ENCODE measurements around the gene APOC4. TPM values are rescaled to one million over a fixed set of nuclear protein-coding genes. Genes with fewer than 3 reads are reported as not detected.

APOC4 gene
- total RNA-seq, 1 experiment from 2014 or later: not detected

DNA sequence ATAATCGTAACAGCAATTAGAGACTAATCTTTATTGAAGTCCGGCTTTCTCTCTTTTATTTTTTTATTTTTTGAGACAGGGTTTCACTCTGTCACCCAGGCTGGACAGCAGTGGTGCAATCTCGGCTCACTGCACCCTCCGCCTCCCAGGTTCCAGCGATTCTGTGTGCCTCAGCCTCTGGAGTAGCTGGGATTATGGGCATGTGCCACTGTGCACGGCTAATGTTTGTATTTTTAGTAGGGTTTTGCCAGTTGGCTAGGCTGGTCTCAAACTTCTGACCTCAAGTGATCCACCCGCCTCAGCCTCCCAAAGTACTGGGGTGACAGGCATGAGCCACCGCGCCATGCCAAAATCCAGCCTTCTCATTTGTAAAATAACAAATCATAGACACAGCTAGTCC is 7.5 kb downstream of the APOC4 start:
- no peak overlapping the region for H3K9ac ChIP-seq (ENCODE audit: extremely low read depth, insufficient read length, low read length)
- H2BK120ac ChIP-seq (ENCODE audit: low read depth, low read length, poor library complexity, severe bottlenecking): no peak overlapping the region
- DNase-seq: no peak
- no peak overlapping the region for H2AK5ac ChIP-seq (ENCODE audit: insufficient read length, low read length)
- Mint-ChIP-seq H3K4me3 (no peak overlapping the region), H3K4me1 (peaks cover 3 to 9% of the 10 kb centered on the region in 2 experiments; a peak in 3 of 4 replicates), H3K9me3 (no peaks in the 10 kb centered on the region), H3K36me3 (ENCODE audit: insufficient read depth in 1 of 3, low read depth in 3 of 3) (peaks cover 0 to 9% (median 5%) of the 10 kb centered on the region in 3 experiments; a peak in 5 of 7 replicates), H3K27ac (no peak overlapping the region), H3K27me3 (ENCODE audit: low read depth) (peaks cover under 1% of the 10 kb centered on the region; the same call in 1 of the 2 replicates)
- H3K79me2 ChIP-seq (ENCODE audit: insufficient read depth, low read length): no peaks in the 10 kb centered on the region
- no peak overlapping the region for H2BK5ac ChIP-seq (ENCODE audit: insufficient read length, low read length)
- no peak overlapping the region for H3K18ac ChIP-seq (ENCODE audit: insufficient read length, low read depth, low read length)
- H3T11ph ChIP-seq (ENCODE audit: low read length): no peak overlapping the region
- no peak overlapping the region for H3K56ac ChIP-seq (ENCODE audit: insufficient read length, low read depth, low read length)
- no peak overlapping the region for H3K23ac ChIP-seq (ENCODE audit: insufficient read length, low read depth, low read length)
- peaks cover 6% of the 10 kb centered on the region for H3K23me2 ChIP-seq (ENCODE audit: insufficient read length, low read depth, low read length, poor library complexity, severe bottlenecking)
- H2BK20ac ChIP-seq (ENCODE audit: low read depth, low read length, poor library complexity, severe bottlenecking): no peak overlapping the region
- H3K4me2 ChIP-seq (ENCODE audit: insufficient read depth, insufficient read length, low read length): no peak overlapping the region
- TF ChIP-seq, protein P1, sequence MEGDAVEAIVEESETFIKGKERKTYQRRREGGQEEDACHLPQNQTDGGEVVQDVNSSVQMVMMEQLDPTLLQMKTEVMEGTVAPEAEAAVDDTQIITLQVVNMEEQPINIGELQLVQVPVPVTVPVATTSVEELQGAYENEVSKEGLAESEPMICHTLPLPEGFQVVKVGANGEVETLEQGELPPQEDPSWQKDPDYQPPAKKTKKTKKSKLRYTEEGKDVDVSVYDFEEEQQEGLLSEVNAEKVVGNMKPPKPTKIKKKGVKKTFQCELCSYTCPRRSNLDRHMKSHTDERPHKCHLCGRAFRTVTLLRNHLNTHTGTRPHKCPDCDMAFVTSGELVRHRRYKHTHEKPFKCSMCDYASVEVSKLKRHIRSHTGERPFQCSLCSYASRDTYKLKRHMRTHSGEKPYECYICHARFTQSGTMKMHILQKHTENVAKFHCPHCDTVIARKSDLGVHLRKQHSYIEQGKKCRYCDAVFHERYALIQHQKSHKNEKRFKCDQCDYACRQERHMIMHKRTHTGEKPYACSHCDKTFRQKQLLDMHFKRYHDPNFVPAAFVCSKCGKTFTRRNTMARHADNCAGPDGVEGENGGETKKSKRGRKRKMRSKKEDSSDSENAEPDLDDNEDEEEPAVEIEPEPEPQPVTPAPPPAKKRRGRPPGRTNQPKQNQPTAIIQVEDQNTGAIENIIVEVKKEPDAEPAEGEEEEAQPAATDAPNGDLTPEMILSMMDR (conservative IDR thresholded peaks at IDR 0.05): no peak
- no peak overlapping the region for H2AFZ ChIP-seq (ENCODE audit: low read length)
- H3K4ac ChIP-seq (ENCODE audit: low read depth, low read length): no peak overlapping the region
- no peaks in the 10 kb centered on the region for H3K79me1 ChIP-seq (ENCODE audit: insufficient read depth, low read depth, low read length, poor library complexity, severe bottlenecking)
- no CpG with 5 or more reads among the region's 9 CpGs for WGBS (ENCODE audit: extremely low coverage, insufficient read length, low lambda C conversion rate)
- H3K27ac ChIP-seq (ENCODE audit: insufficient read length, low read depth, low read length): no peak overlapping the region
- no peaks in the 10 kb centered on the region for H4K20me1 ChIP-seq (ENCODE audit: control insufficient read depth, insufficient read depth, insufficient read length)
- H2BK12ac ChIP-seq (ENCODE audit: insufficient read length, low read depth, low read length): no peak overlapping the region
- no peaks in the 10 kb centered on the region for H3K9me3 ChIP-seq (ENCODE audit: control insufficient read depth, low read depth, low read length)
- no peak overlapping the region for H4K91ac ChIP-seq (ENCODE audit: insufficient read length, low read depth, low read length)
- H4K5ac ChIP-seq (ENCODE audit: insufficient read length, low read depth, low read length): no peak overlapping the region
- no peaks in the 10 kb centered on the region for H3K4me1 ChIP-seq (ENCODE audit: insufficient read depth, low read length)
- no peaks in the 10 kb centered on the region for H3K27me3 ChIP-seq (ENCODE audit: insufficient read depth, low read length)
- no peak overlapping the region for H3K14ac ChIP-seq (ENCODE audit: insufficient read depth, low read length)
- H4K8ac ChIP-seq (replicated peaks; ENCODE audit: insufficient read length, low read depth, low read length): no peak overlapping the region
- H2BK15ac ChIP-seq (ENCODE audit: low read depth, low read length): no peak overlapping the region

All from H9 (cell line).